GM12878 (cell line): ENCODE results near the gene NASP. TPM values are rescaled to one million over a fixed set of nuclear protein-coding genes. Genes with fewer than 3 reads are reported as not detected.

ENCODE experiments used
- ATAC-seq: fragments of 200-7000 bp; cut with Tn5 transposase; 3 replicates; pipeline ENCODE4 v1.9.1; 2020; ENCODE audit warnings: mild to moderate bottlenecking, moderate library complexity
- BruUV-seq: library from RNA; stranded (reverse); fragments of 400-500 nt; replicated peaks from 2 replicates; lab custom pipeline; 2021; lab: Mats Ljungman, UMichigan
- CTCF ChIA-PET: fragments of 300-600 bp; sonication (Branson Sonifier 250); formaldehyde crosslinking; extraction: SDS; loops from one replicate; lab custom pipeline; 2021; ENCODE audit warnings: inconsistent platforms; lab: Yijun Ruan, JAX
- POLR2A ChIA-PET: fragments of 350-600 bp; formaldehyde crosslinking; extraction: SDS; loops from one replicate; lab custom pipeline; 2021; ENCODE audit warnings: inconsistent platforms; lab: Charles Lee
- RAD21 ChIA-PET: fragments of 300-600 bp; sonication (Branson Sonifier 250); formaldehyde crosslinking; loops from one replicate; lab custom pipeline; 2023; ENCODE audit warnings: antibody characterized with exemption; ENCODE audit not compliant: unreplicated experiment; lab: Charles Lee
- SMC1A ChIA-PET: fragments of 300-600 bp; sonication (Branson Sonifier 250); formaldehyde crosslinking; loops from one replicate; lab custom pipeline; 2023; ENCODE audit not compliant: unreplicated experiment, uncharacterized antibody; lab: Charles Lee
- DNase-seq: peaks from one replicate; pipeline ENCODE4 v3.0.0-alpha.2; 2011; ENCODE audit warnings: low read depth, low spot score
- FAIRE-seq: peaks from 3 replicates; lab custom pipeline; 2011; peaks lifted over from hg19 to GRCh38; lab: Jason Lieb, UNC
- H2AFZ ChIP-seq: 2 replicates; pipeline ENCODE4 v1.6.0; 2011; ENCODE audit warnings: low read depth, low read length, control low read depth; ENCODE audit not compliant: control insufficient read depth
- H3K27ac ChIP-seq: 2 replicates; pipeline ENCODE4 v1.5.1; 2011; ENCODE audit warnings: control low read depth; ENCODE audit not compliant: control insufficient read depth, insufficient read depth
- H3K27me3 ChIP-seq, 2 experiments: replicated peaks in 1 of 2; 2 replicates each; pipeline versions ENCODE4 v1.6.0 to v1.6.1; 2011; ENCODE audit warnings: low read length in 1 of 2; ENCODE audit not compliant: control insufficient read depth in 2 of 2, insufficient read depth in 2 of 2
- H3K36me3 ChIP-seq, 2 experiments: 2 replicates each; pipeline ENCODE4 v1.5.1; 2011; ENCODE audit warnings: low read length in 1 of 2; ENCODE audit not compliant: control insufficient read depth in 2 of 2, insufficient read depth in 2 of 2
- H3K4me1 ChIP-seq: 2 replicates; pipeline ENCODE4 v1.6.1; 2011; ENCODE audit warnings: mild to moderate bottlenecking, low read length, moderate library complexity, mixed read lengths; ENCODE audit not compliant: control insufficient read depth, insufficient read depth
- H3K4me2 ChIP-seq: 2 replicates; pipeline ENCODE4 v1.6.0; 2011; ENCODE audit warnings: control low read depth; ENCODE audit not compliant: control insufficient read depth, insufficient read depth
- H3K4me3 ChIP-seq: fragments of 200-600 bp; sonication (generic); 2 replicates; pipeline ENCODE4 v1.5.1; 2016
- H3K79me2 ChIP-seq: 2 replicates; pipeline ENCODE4 v1.6.0; 2011; ENCODE audit warnings: low read length; ENCODE audit not compliant: control insufficient read depth, insufficient read depth
- H3K9ac ChIP-seq: 2 replicates; pipeline ENCODE4 v1.8.0; 2011; ENCODE audit warnings: low read length, control low read depth, mixed read lengths; ENCODE audit not compliant: control insufficient read depth, insufficient read depth
- H3K9me3 ChIP-seq: replicated peaks from 3 replicates; pipeline ENCODE4 v1.5.1; 2011; ENCODE audit warnings: mild to moderate bottlenecking, low read length; ENCODE audit not compliant: control insufficient read depth, insufficient read depth
- H4K20me1 ChIP-seq: 2 replicates; pipeline ENCODE4 v1.6.0; 2011; ENCODE audit not compliant: control insufficient read depth, insufficient read depth
- CBX3 ChIP-seq: fragments of 200-600 bp; sonication (generic); IDR thresholded peaks from 2 replicates; pipeline ENCODE4 v1.6.1; 2016; ENCODE audit warnings: low read depth, borderline replicate concordance
- ETV6 ChIP-seq, 2 experiments: fragments of 450-650 bp in 1 of 2; IDR thresholded peaks in 1 of 2; conservative IDR thresholded peaks in 1 of 2; 2 replicates each; pipeline ENCODE4 v1.6.1; 2014; ENCODE audit warnings: antibody characterized with exemption in 1 of 2, borderline replicate concordance in 1 of 2, low read depth in 1 of 2, mild to moderate bottlenecking in 1 of 2, moderate library complexity in 1 of 2
- FOXK2 ChIP-seq: fragments of 450-650 bp; IDR thresholded peaks from 2 replicates; pipeline ENCODE4 v1.6.1; 2017; ENCODE audit warnings: mild to moderate bottlenecking, moderate library complexity
- PAX5 ChIP-seq: IDR thresholded peaks from 2 replicates; pipeline ENCODE4 v1.6.1; 2011; ENCODE audit warnings: low read depth, low read length, borderline replicate concordance
- POLR2A ChIP-seq: IDR thresholded peaks from 2 replicates; pipeline ENCODE4 v1.6.1; 2011; ENCODE audit warnings: low read depth, mild to moderate bottlenecking, low read length
- POLR2AphosphoS5 ChIP-seq: IDR thresholded peaks from 2 replicates; pipeline ENCODE4 v1.6.1; 2011; ENCODE audit warnings: mild to moderate bottlenecking, low read length, inconsistent platforms
- RB1 ChIP-seq: fragments of 450-650 bp; formaldehyde crosslinking; IDR thresholded peaks from 2 replicates; pipeline ENCODE4 v1.6.1; 2017; ENCODE audit warnings: mild to moderate bottlenecking, borderline replicate concordance
- SMAD5 ChIP-seq: IDR thresholded peaks from 2 replicates; pipeline ENCODE4 v1.6.1; 2016; ENCODE audit warnings: antibody characterized with exemption, low read depth
- TCF3 ChIP-seq: IDR thresholded peaks from 2 replicates; pipeline ENCODE4 v1.6.1; 2012; ENCODE audit warnings: low read depth, mild to moderate bottlenecking, low read length, borderline replicate concordance; ENCODE audit not compliant: insufficient read depth
- WGBS: methylation state at CpG from one replicate; pipeline ENCODE4 v1.1.6; 2016; ENCODE audit warnings: low lambda C conversion rate; ENCODE audit not compliant: insufficient replicate concordance, insufficient coverage; ENCODE audit errors: missing lambda C conversion rate; 5-methylcytosine and 5-hydroxymethylcytosine counted together
- in situ Hi-C: fragments of 300-500 bp; cut with MboI; formaldehyde crosslinking; loops from 9 replicates; pipeline ENCODE4 v1.14.3; 2018; ENCODE audit warnings: mixed read lengths
- intact Hi-C: fragments of 100-400 bp; cut with micrococcal nuclease; formaldehyde crosslinking; loops from one replicate; pipeline ENCODE4 v1.14.2; 2022; ENCODE audit not compliant: unreplicated experiment
- polyA plus RNA-seq, 11 experiments: library from polyadenylated mRNA; depleted of rRNA in 4 of 11; unstranded in 6 of 11; stranded (reverse) in 5 of 11; fragments of >200 nt; fragmentation: Nextera tagmentation in 4 of 11; fragmentation: Illumina TruSeq in 1 of 11; extraction: Ambion mirVana in 4 of 11; extraction: Trizol in 1 of 11; gene quantifications; 1 replicate in 1 of 11; 2 replicates in 10 of 11; pipeline versions ENCODE4 v1.2.1 to v1.2.3, GENCODE V29; 2011 to 2016; ENCODE audit warnings: inconsistent platforms in 2 of 11, missing spikeins in 2 of 11, low read depth in 1 of 11
- total RNA-seq, 4 experiments: library from RNA; depleted of rRNA in 3 of 4; stranded (reverse); fragments of >200 nt in 3 of 4; fragmentation: Illumina TruSeq in 1 of 4; extraction: Trizol in 1 of 4; gene quantifications; 2 replicates each; pipeline versions ENCODE4 v1.2.1 to v1.2.3, GENCODE V29; 2013 to 2021
- TF ChIP-seq, protein P1 (sequence below): IDR thresholded peaks from 2 replicates; pipeline ENCODE4 v1.6.1; 2012; ENCODE audit warnings: low read depth, low read length, improper control_type of control experiment
- TF ChIP-seq, protein P2 (sequence below): fragments of 450-650 bp; IDR thresholded peaks from 2 replicates; pipeline ENCODE4 v1.6.1; 2017; ENCODE audit warnings: mild to moderate bottlenecking

NASP gene
- total and polyA plus RNA-seq, 10 of the 15 experiments (the other 5 are each of a cell fraction or from before 2014, with no cell fraction given): 111 to 321 (median 205) TPM

DNA sequence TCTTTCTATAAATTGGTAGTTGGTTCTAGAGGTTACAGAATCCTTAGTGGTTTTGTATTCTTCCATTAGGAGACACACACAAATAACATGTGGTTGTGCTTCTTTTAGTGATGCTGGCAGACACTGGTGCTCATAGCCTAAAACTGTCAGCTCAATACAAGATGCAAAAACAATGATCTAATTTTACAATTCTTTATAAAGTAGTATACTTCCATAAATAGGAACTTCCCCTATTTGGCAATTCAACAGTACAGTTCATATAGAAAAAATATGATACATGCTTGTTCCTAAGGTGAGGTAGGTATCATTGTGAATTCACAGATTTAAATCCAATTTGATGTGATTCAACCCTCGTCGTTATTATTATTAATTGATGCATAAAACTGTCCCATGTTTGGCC is 60.8 kb downstream of the NASP start:
- TF ChIP-seq RB1 (no peak), ETV6 (conservative IDR thresholded peaks at IDR 0.05 in 1 of 2, IDR thresholded peaks at IDR 0.05 in 1 of 2; ENCODE audit: borderline replicate concordance in 1 of 2, low read depth in 1 of 2) (no peak)
- H3K4me3 ChIP-seq: no peak overlapping the region
- DNase-seq (no peak), FAIRE-seq (no peak), ATAC-seq (no peak)
- peaks cover 2 to 25% of the 10 kb centered on the region in 2 experiments; a peak in 3 of 4 replicates for H3K36me3 ChIP-seq
- H3K4me2 ChIP-seq: no peak overlapping the region
- ChIA-PET CTCF (interaction anchor here (0.5 to 3.5 kb wide), 5 partner anchors 54 to 539 kb away, joined by 3 to 12 read pairs (median 4); no protein-coding TSS in a partner anchor), RAD21 (interaction anchor here (0.5 to 1.3 kb wide), 2 partner anchors 15 to 234 kb away, joined by 3 read pairs; no protein-coding TSS in a partner anchor), SMC1A (interaction anchor here (0.8 to 3.9 kb wide), 5 partner anchors 9 to 218 kb away, joined by 3 to 13 read pairs (median 3); partner anchors contain the start of gene TMEM69), POLR2A (interaction anchor here (0.5 to 0.6 kb wide), 3 partner anchors 46 to 600 kb away, joined by 3 to 6 read pairs (median 4); no protein-coding TSS in a partner anchor)
- H3K9ac ChIP-seq: no peak overlapping the region
- in situ Hi-C loops: no loop called here
- intact Hi-C loops: no loop called here
- H3K27ac ChIP-seq: no peak overlapping the region
- no peaks in the 10 kb centered on the region for H3K9me3 ChIP-seq
- H4K20me1 ChIP-seq: no peaks in the 10 kb centered on the region
- H2AFZ ChIP-seq: no peak overlapping the region
- no peaks in the 10 kb centered on the region; the same call in 1 of the 2 replicates for H3K79me2 ChIP-seq
- H3K4me1 ChIP-seq: no peaks in the 10 kb centered on the region
- BruUV-seq: no TSS peak
- H3K27me3 ChIP-seq: no peaks in the 10 kb centered on the region
- WGBS: 31% methylated on average over 2 of the region's 2 CpGs

DNA sequence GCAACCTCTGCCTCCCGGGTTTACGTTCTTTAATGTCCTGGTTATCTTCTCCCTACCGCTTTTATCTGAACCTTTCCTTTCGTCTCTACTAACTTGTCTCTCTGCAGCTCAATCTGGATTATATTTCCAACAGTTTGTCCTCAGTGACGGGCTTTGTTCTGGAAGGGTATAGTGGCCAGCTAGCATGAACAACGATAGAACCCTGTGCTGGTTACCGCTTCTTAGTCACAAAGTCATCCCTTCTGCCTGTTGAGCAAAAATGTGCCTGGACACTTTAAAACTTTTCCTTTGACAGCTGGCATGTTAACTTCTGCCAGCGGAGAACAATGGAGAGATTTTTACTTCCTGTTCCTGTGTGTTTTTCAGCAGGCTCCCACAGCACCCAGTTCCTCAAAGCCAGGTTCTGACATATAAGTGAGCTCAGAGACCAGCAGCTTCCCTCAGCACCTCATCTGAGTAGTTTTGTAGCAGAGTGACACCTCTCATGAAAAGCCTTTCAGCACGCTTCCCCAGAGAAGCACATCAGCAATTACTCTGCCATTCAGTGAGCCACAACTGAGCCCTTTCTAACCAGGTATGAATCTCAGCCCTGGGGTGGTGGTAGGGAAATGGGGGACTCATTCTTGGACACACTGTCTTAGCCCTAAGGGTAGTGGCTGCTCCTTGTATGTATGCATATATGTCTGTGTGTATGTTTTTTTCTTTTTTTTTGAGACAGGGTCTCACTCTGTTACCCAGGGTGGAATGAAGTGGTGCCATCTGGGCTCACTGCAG is 63.6 kb downstream of the NASP start:
- ChIA-PET CTCF (no interaction called here), RAD21 (no interaction called here), SMC1A (no interaction called here), POLR2A (interaction anchor here (0.6 to 0.7 kb wide), 2 partner anchors 74 to 300 kb away, joined by 3 read pairs; no protein-coding TSS in a partner anchor)
- intact Hi-C loops (no loop called here), in situ Hi-C loops (no loop called here)
- no peak overlapping the region for H3K9ac ChIP-seq
- no peak overlapping the region for H3K27ac ChIP-seq
- no peak overlapping the region for H3K4me3 ChIP-seq
- H3K27me3 ChIP-seq: no peaks in the 10 kb centered on the region
- H3K4me2 ChIP-seq: no peak overlapping the region
- peaks cover 10 to 25% of the 10 kb centered on the region in 2 experiments for H3K36me3 ChIP-seq
- TF ChIP-seq, protein P1, sequence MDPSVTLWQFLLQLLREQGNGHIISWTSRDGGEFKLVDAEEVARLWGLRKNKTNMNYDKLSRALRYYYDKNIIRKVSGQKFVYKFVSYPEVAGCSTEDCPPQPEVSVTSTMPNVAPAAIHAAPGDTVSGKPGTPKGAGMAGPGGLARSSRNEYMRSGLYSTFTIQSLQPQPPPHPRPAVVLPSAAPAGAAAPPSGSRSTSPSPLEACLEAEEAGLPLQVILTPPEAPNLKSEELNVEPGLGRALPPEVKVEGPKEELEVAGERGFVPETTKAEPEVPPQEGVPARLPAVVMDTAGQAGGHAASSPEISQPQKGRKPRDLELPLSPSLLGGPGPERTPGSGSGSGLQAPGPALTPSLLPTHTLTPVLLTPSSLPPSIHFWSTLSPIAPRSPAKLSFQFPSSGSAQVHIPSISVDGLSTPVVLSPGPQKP: no peak
- TF ChIP-seq FOXK2 (no peak), CBX3 (no peak), POLR2AphosphoS5 (peak; percentile 34; the same call in 1 of the 2 replicates), PAX5 (no peak), TCF3 (no peak), POLR2A (peak; percentile 33; the same call in 1 of the 2 replicates), SMAD5 (no peak)
- TF ChIP-seq, protein P2, sequence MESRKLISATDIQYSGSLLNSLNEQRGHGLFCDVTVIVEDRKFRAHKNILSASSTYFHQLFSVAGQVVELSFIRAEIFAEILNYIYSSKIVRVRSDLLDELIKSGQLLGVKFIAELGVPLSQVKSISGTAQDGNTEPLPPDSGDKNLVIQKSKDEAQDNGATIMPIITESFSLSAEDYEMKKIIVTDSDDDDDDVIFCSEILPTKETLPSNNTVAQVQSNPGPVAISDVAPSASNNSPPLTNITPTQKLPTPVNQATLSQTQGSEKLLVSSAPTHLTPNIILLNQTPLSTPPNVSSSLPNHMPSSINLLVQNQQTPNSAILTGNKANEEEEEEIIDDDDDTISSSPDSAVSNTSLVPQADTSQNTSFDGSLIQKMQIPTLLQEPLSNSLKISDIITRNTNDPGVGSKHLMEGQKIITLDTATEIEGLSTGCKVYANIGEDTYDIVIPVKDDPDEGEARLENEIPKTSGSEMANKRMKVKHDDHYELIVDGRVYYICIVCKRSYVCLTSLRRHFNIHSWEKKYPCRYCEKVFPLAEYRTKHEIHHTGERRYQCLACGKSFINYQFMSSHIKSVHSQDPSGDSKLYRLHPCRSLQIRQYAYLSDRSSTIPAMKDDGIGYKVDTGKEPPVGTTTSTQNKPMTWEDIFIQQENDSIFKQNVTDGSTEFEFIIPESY: no peak
- FAIRE-seq (no peak), DNase-seq (no peak), ATAC-seq (no peak)
- WGBS: 95% methylated on average over 9 of the region's 9 CpGs
- H3K79me2 ChIP-seq: no peaks in the 10 kb centered on the region; the same call in 1 of the 2 replicates
- H3K4me1 ChIP-seq: no peaks in the 10 kb centered on the region
- no peak overlapping the region for H2AFZ ChIP-seq
- BruUV-seq: no TSS peak
- H3K9me3 ChIP-seq: no peaks in the 10 kb centered on the region
- H4K20me1 ChIP-seq: no peaks in the 10 kb centered on the region
